GM19438 (cell line): ENCODE measurements around the gene ACOXL.
"Not testable (repeated sequence)": the region's sequence is repeated elsewhere in the genome, so short reads cannot be mapped to it uniquely, and the experiment has no call there.

Experiments used
- ATAC-seq: cut with Tn5 transposase; IDR thresholded peaks from one replicate; pipeline ENCODE4 v1.9.1; 2021; ENCODE audit warnings: low read depth; ENCODE audit not compliant: unreplicated experiment

ACOXL gene

DNA sequence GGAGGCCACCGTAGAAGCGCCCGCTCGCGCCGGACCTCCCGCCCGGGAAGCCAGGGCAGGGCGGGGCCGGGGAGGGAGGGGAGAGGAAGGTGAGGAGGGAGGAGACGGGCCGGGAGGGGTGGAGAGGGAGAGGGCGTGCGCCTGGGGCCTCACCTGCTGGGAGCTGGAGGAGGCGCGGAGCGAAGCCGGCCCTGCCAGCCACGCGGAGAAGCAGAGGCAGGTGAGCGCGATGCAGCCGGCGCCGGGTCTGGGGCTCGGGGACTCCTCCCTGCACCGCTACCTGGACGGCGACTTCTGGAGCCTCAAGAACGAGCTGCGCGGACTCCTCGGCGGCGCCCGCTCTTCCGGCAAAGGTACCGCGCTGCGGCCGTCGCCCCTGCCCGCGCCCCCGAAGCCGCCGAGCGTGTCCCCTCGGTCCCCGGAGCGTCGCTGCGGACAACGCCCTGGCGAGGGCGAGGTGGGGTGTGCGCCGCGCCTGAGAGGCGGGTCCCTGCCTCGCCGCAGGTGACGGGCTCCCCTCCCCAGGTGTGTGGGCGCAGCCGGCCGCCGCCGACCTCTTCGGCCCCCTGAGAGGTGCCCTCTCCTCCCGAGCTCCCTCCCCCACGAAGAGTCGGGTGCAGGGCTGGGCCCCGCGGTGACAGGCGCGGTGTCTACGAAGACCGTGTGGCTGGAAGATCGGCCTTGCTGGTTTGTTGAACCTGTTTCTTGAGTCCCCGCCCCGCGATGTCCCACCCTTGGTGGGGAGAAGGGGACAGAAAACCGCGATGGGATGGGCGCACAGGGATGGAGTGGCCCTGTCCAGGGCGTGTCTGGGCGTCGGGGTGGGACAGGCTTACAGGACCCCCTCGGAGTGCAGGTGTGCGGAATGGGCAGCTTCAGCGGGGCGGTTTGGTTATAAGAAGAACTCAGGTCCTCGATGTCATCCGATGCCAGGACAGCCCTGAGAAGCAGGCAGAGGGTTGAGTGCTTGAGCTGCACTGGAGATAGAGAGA, at the start of gene ACOXL:
TSS of gene ACOXL (plus strand) at position 152 of the 992 bp plus-strand sequence. CDS start 35,817 bp downstream, outside the sequence.
- no peak for ATAC-seq

GRCh38 chr2:110682872-110683271, 49.5 kb upstream of the ACOXL start:
- ATAC-seq = no peak

DNA sequence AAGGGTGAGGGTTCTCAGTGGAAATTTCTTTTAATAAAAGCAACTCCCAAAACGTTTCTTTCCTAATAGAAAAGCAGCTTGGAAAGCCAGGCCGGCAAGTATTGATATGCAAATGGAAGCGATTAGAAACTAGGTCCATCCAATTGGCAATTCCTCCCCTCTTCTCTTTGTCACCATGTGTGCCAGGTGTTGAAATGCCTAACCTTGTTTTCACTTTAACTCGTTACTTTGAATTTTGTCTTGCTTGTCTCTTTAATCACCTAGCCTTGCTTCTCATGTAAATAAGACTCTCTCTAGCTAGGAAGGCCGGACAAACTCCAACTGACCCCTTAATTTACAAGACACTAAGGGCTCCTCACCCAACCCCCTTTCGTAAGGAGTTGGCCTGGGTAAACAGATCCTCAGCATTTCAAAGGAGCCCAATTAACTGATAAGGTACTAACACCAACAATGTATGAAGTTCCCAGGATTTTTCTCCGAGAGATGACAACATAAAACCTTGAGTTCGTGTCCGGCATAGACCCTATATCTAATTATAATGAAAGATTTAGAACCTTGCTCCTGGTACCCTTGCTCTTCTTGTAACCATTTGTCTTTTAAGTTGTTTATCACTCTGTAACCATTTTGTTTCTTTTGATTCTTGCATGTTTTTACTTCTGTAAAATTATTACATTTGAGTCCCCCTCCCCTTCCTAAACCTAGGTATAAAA, 44.4 kb upstream of the ACOXL start:
- ATAC-seq = not testable (repeated sequence)

- no peak for ATAC-seq
Measured at GRCh38 chr2:110688594-110689091, 43.7 kb upstream of the ACOXL start.

GRCh38 chr2:110690083-110690965, 42.0 kb upstream of the ACOXL start:
- no peak for ATAC-seq

GRCh38 chr2:110691612-110692258, 40.6 kb upstream of the ACOXL start:
- no peak for ATAC-seq

- not testable (repeated sequence) for ATAC-seq
Measured at GRCh38 chr2:110695146-110695898, 37.1 kb upstream of the ACOXL start.

- ATAC-seq = not testable (repeated sequence)
Measured at GRCh38 chr2:110698253-110698652, 34.1 kb upstream of the ACOXL start.

DNA sequence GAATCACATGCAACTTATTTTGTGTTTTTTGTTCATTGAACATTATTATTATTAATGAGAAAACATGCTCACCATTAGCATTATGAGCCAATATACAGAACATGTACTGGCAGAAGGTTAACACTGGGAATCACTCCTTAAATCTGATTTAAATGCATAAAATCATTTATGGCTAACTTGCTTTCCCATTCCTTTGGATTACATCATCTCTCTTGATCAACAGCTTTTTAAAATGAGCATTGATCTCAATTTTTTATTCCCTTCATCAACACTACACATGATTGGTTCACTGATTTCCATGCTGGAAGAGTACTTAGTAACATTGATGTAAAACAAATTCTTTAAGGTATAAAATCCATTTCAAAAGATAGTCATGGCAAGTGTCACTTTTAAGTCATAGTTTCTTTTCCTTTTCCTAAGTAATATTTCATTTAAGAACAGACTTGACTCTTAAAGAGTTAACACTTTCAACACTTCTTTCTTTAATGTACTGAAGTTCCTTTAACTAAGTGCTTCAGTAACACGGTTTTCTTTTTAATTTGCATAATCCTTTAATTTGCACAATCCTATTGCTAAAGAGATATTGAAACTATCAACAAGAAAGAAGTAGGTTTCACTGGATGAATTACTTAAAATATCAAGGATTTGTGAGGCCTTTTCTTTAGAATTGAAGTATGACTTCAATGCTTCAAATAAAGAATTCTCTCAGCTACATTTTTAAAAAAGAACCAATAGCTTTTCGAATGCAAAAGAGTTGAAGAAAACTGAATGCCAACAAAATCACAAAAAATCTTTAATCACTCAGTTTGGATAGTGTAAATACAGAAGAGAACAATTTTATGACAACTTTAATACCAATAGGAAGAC, 29.6 kb upstream of the ACOXL start:
- ATAC-seq = no peak

GRCh38 chr2:110707386-110707965, 24.9 kb upstream of the ACOXL start:
- ATAC-seq = no peak

DNA sequence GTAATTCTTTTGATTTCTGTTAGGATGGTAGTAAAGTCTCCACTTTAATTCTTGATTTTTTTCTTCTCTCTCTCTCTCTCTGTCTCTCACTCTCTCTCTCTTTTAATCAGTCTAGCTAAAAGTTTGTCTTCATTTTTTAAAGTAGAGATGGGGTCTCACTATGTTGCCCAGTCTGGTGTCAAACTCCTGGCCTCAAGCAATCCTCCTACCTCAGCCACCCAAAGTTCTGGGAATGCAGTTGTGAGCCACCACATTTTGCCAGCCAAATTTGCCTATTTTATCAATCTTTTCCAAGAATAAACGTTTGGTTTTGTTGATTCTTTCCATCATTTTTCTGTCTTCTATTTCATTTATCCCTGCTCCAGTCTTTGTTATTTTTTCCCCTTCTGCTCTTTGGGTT, 23.9 kb upstream of the ACOXL start:
- ATAC-seq = no peak

- no peak for ATAC-seq
Measured at GRCh38 chr2:110712737-110713136, 19.6 kb upstream of the ACOXL start.

- no peak for ATAC-seq
Measured at GRCh38 chr2:110713513-110714362, 18.6 kb upstream of the ACOXL start.

GRCh38 chr2:110714452-110715224, 17.7 kb upstream of the ACOXL start:
- no peak for ATAC-seq

- no peak for ATAC-seq
Measured at GRCh38 chr2:110716959-110717645, 15.3 kb upstream of the ACOXL start.

DNA sequence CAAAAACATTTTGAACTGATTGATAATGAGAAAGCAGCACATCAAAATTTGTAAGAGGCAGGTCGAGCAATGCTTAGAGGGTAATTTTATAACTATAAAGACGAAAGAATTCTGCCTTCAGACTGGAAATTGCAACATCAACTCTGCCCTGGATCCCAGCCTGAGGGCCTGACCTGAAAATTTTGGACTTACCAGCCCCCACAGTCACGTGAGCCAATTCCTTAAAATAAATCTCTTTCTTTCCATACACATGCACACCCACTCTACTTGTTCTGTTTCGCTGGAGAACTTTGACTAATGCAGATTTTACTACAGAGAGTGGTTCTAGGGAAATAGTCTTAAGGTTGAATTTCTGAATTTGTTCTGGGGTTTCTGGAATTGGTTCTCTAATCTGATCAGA, 14.6 kb upstream of the ACOXL start:
- ATAC-seq = no peak
